HG02571 (cell line): ENCODE data around the gene LRIG1.

ENCODE experiments used
- ATAC-seq: cut with Tn5 transposase; IDR thresholded peaks from one replicate; pipeline ENCODE4 v1.9.1; 2021; ENCODE audit warnings: mild to moderate bottlenecking, moderate library complexity; ENCODE audit not compliant: unreplicated experiment

Gene LRIG1

GRCh38 chr3:66366747-66367146 lies 134.1 kb downstream of the LRIG1 start:
- no peak for ATAC-seq

DNA sequence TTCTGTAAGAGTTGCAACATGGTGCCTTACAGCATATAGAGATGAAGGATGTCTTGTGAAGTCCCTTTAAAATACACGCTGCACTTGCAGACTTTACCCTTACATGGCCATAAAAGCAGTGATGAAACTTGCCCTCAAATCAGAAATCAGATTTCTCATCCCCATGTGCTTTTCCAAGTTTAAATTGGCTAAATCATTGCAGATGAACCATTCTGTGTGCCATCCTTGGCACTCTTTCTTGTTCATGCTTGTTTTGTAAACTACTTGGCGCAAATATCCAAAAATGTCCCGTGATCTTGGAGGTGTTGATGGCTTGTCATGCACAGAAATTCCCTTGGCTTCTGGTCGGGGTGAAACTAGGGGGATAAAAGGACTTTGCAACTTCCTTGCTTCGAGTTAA lies 135.7 kb downstream of the LRIG1 start:
- no peak for ATAC-seq

GRCh38 chr3:66363148-66363547 lies 137.7 kb downstream of the LRIG1 start:
- no peak for ATAC-seq

GRCh38 chr3:66362541-66362941 lies 138.3 kb downstream of the LRIG1 start:
- ATAC-seq: no peak

GRCh38 chr3:66361356-66361755 lies 139.5 kb downstream of the LRIG1 start:
- ATAC-seq: no peak

- no peak for ATAC-seq
Measured at GRCh38 chr3:66355997-66356396, 144.8 kb downstream of the LRIG1 start.

DNA sequence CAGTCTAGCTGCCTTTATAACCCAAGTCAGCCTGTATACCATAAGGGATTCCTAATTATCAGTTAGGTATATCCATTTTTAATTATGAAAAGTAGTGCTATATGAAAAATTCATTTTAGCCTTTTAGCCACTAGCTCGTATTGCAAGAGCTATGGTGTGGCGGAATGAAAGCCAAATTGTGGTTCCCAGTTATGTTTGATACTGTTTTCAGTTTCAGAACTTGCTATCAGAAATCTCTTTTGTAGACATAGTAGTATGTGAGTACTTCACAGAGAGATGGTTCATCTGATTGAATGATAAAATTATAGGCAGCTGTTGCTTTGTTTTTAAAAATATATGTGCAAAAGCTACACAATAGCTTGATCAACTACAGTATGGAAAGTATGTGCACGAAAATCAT lies 145.4 kb downstream of the LRIG1 start:
- no peak for ATAC-seq

DNA sequence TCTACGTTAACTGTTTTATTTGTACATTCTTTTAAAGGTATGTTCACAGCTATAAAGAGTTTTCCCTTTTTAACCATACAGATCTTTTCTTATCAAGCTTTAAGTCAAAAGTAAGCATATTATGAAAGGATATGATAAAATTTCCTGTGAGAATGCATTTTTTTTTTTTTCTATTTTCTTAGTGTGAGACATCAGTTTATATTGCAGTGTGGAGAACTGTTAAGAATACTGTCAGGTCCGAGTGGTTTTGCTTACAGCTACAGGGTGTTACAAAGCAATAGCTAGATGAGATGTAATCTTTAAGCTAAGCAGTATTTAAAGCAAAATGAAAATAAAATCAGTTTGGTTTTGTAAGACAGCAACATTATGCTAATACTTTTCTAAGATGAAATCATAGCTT lies 146.8 kb downstream of the LRIG1 start:
- ATAC-seq: no peak

- no peak for ATAC-seq
Measured at GRCh38 chr3:66353530-66353929, 147.3 kb downstream of the LRIG1 start.

- ATAC-seq: no peak
Measured at GRCh38 chr3:66353039-66353438, 147.8 kb downstream of the LRIG1 start.

DNA sequence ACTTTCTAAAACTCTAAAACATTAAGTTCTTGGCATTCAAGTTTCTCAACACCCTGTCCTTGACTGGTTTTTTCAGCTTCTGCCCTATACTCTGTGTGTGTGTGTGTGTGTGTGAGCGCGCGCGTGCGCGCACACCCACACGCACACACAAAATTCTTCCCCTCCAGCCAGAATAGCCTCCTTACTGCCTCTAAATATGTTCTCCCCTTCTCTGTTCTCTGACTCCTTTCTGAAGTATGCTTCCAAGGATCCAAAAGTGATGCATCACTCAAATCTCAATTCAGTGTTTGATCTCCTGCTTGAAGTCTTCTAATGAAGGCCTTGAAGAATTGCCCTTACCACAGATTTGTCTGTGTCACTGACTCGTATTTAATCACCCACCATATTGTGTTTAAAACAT lies 150.2 kb downstream of the LRIG1 start:
- no peak for ATAC-seq

DNA sequence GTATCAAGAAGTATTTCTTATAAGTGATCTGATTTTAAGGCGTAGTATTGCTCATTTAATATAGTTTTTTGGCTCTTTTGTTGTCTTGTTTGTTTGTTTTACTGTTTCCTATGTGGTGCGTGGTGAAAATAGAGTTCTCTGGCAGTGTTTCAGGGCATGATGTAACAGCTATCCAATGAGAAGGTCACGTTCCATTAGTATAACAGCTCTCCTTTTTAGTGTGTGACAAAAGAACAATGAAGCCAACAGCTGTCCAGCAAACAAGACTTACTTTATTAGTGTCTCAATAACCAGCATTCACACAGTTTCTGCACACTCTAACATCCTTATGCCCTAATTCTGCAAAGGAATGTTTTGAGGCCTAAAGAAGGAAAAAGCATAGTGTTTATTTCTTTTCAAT lies 152.1 kb downstream of the LRIG1 start:
- ATAC-seq: no peak

DNA sequence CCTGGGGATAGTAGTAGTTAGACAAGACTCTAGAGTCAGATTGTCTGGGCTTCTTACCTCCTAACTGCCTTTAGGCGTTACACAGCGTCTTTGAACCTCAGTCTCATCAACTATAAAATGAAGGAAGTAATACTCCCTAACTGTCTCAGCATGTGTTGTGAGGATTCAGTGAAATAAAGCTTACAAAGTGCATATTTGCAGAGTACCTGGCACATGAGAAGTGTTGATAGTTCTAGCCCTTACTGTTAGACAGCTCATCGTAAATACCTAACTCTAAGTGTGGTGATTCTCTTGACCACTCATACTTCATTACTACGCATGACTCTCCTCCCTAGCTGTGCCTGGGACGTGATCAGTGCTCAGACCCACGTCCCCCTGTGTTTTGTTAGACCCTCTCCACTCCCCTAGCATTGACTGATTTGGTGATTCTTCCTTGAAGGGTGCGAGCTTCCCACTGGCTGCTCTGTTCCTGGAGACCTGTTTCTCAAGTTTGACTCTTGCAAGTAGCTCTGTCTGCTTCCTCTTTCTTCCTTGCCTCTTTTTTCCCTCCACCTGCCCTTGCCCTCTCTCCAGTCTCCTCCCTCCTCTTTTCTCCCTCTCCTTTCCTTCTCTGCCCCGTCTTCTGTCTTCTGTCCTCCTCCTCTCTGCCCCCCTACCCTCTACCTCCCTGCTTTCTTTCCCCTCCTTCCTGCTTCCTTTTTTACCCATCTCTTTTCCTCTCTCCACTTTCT lies 155.8 kb downstream of the LRIG1 start:
- ATAC-seq: no peak

DNA sequence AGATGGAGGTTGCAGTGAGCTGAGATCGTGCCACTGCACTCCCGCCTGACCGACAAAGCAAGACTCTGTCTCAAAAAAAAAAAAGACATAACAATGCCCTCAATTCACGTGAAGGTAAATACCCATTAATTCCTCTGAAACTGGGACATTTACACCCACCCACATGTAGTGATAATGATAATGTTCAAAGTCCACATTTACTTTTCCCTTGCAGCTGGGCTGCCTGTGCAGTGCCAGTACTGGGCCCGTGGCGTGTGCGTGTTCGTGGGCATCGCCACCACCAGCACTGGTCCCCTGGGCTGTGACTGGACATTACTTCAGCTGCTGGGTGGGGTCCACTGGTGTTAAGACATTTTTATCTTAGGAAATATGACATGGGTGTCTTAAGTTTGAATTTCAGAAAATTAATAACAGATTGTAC lies 156.4 kb downstream of the LRIG1 start:
- no peak for ATAC-seq

- no peak for ATAC-seq
Measured at GRCh38 chr3:66342717-66343356, 158.0 kb downstream of the LRIG1 start.

DNA sequence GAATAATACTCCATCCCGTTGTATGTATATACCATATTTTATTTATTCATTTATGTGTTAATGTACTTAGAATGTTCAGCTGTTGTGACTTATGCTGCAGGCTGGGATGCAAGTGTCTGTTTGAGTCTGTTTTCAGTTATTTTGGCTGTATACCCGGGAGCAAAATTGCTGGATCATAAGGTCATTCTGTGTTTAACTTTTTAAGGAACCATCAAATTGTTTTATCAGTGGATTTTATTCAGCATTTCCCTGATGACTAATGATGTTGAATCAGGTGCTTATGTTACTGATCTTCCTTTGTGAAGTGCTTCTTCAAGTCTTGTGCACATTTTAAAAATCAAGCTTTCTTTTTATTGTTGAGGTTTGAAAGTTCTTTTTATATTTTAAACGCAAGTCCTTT lies 161.9 kb downstream of the LRIG1 start:
- ATAC-seq: no peak

DNA sequence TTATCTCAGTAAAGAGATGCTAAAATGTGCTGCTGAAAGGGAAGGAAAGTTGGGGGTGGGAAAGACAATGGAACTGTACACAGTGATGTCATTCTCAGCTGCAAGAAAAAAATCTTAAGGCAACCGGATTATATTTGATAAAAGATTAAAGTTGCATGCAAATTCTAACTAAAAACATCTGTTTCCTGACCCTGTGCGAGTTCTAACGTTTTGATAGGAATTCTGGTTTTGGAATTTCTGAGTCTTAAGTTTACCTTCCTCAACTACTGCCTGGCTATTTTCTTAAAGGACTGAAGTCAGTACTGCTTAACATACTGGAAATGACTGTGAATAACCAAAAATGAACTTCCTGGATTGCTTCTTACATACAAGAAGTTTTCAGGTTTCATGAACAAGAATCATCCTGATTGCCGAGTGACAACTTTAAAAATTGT lies 164.5 kb downstream of the LRIG1 start:
- no peak for ATAC-seq

DNA sequence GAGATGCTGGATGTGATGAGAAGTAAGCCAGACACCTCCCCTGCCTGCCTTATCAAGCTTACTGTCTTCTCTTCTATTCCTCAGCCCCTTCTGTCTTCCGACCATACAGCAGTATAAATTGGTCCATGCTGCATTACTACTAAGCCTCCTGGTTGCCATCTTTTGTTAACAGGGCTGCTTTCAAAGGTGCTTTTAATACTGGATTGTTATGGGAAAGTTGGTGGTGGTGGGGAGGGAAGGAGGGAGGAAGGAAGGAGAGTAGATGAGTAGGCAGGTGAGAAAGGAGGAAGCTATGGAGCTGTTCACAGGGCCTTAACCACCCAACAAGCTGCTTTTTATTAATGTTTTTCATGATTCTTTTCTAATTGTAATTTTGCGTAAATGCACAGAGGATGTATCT lies 165.2 kb downstream of the LRIG1 start:
- ATAC-seq: no peak
